GM23338 (cell line): ENCODE data around the gene OR6P1. TPM values are rescaled to one million over a fixed set of nuclear protein-coding genes. Genes with fewer than 3 reads are reported as not detected.

Experiments used
- ATAC-seq: fragments of 200-7000 bp; cut with Tn5 transposase; 3 replicates; pipeline ENCODE4 v1.9.1; 2020
- DNase-seq: peaks from one replicate; pipeline ENCODE4 v3.0.0-alpha.2; 2015; ENCODE audit warnings: low spot score
- H2AFZ ChIP-seq: fragments of 200-600 bp; sonication (generic); 2 replicates; pipeline ENCODE4 v1.8.0; 2016; ENCODE audit warnings: antibody characterized with exemption, mild to moderate bottlenecking, moderate library complexity
- H3F3A ChIP-seq: fragments of 200-600 bp; sonication (generic); replicated peaks from 2 replicates; pipeline ENCODE4 v1.8.0; 2017; ENCODE audit warnings: antibody characterized with exemption, mixed run types, low read depth
- H3K27ac ChIP-seq: fragments of 200-600 bp; sonication (generic); 2 replicates; pipeline ENCODE4 v1.6.1; 2016; ENCODE audit warnings: low read depth
- H3K27me3 ChIP-seq: fragments of 200-600 bp; sonication (generic); 2 replicates; pipeline ENCODE4 v1.8.0; 2016; ENCODE audit warnings: mild to moderate bottlenecking, mixed run types, moderate library complexity; ENCODE audit not compliant: insufficient read depth
- H3K36me3 ChIP-seq: fragments of 200-600 bp; sonication (generic); 2 replicates; pipeline ENCODE4 v1.8.0; 2016; ENCODE audit warnings: mild to moderate bottlenecking; ENCODE audit not compliant: insufficient read depth
- H3K4me1 ChIP-seq: fragments of 200-600 bp; sonication (generic); 2 replicates; pipeline ENCODE4 v1.8.0; 2016; ENCODE audit warnings: mild to moderate bottlenecking, moderate library complexity; ENCODE audit not compliant: insufficient read depth
- H3K4me2 ChIP-seq: fragments of 200-600 bp; sonication (generic); 2 replicates; pipeline ENCODE4 v1.7.1; 2017; ENCODE audit warnings: mixed run types
- H3K4me3 ChIP-seq: fragments of 200-600 bp; sonication (generic); 2 replicates; pipeline ENCODE4 v1.6.1; 2016; ENCODE audit warnings: mixed run types
- H3K79me2 ChIP-seq: fragments of 200-600 bp; sonication (generic); replicated peaks from 2 replicates; pipeline ENCODE4 v1.8.0; 2017; ENCODE audit warnings: mild to moderate bottlenecking; ENCODE audit not compliant: insufficient read depth
- H3K9me2 ChIP-seq: fragments of 200-600 bp; sonication (generic); 2 replicates; pipeline ENCODE4 v1.8.0; 2017; ENCODE audit not compliant: insufficient read depth
- H4K20me1 ChIP-seq: fragments of 200-600 bp; sonication (generic); replicated peaks from 2 replicates; pipeline ENCODE4 v1.8.0; 2017; ENCODE audit warnings: mild to moderate bottlenecking; ENCODE audit not compliant: insufficient read depth
- H3K27ac Mint-ChIP-seq: 2 replicates; pipeline ENCODE4 v1.8.0; 2020; ENCODE audit warnings: inconsistent platforms, mild to moderate bottlenecking, moderate library complexity, mixed read lengths
- H3K27me3 Mint-ChIP-seq: 3 replicates; pipeline ENCODE4 v1.8.0; 2022; ENCODE audit warnings: low read depth, mild to moderate bottlenecking, moderate library complexity, mixed read lengths, inconsistent platforms; ENCODE audit not compliant: insufficient read depth, poor library complexity
- H3K36me3 Mint-ChIP-seq: 3 replicates; pipeline ENCODE4 v1.8.0; 2021; ENCODE audit warnings: low read depth, mild to moderate bottlenecking, inconsistent platforms, moderate library complexity, mixed read lengths
- H3K4me1 Mint-ChIP-seq: 3 replicates; pipeline ENCODE4 v1.8.0; 2020; ENCODE audit warnings: mild to moderate bottlenecking, inconsistent platforms, mixed read lengths
- H3K4me3 Mint-ChIP-seq: 3 replicates; pipeline ENCODE4 v1.8.0; 2021; ENCODE audit warnings: moderate library complexity, mild to moderate bottlenecking, inconsistent platforms, mixed read lengths
- H3K9me3 Mint-ChIP-seq: 3 replicates; pipeline ENCODE4 v1.8.0; 2020; ENCODE audit warnings: moderate library complexity, mild to moderate bottlenecking, inconsistent platforms, mixed read lengths
- EZH2 ChIP-seq: fragments of 200-600 bp; sonication (generic); IDR thresholded peaks from one replicate; pipeline ENCODE4 v1.8.0; 2017; ENCODE audit warnings: antibody characterized with exemption, mild to moderate bottlenecking, low read depth; ENCODE audit not compliant: unreplicated experiment
- EZH2phosphoT487 ChIP-seq: fragments of 200-600 bp; sonication (generic); IDR thresholded peaks from one replicate; pipeline ENCODE4 v1.8.1; 2018; ENCODE audit warnings: antibody characterized with exemption; ENCODE audit not compliant: unreplicated experiment
- JUNB ChIP-seq: IDR thresholded peaks from one replicate; pipeline ENCODE4 v1.6.1; 2016; ENCODE audit warnings: antibody characterized with exemption; ENCODE audit not compliant: unreplicated experiment
- NANOG ChIP-seq: IDR thresholded peaks from 2 replicates; pipeline ENCODE4 v1.6.1; 2016; ENCODE audit warnings: antibody characterized with exemption, borderline replicate concordance
- POLR2AphosphoS5 ChIP-seq: IDR thresholded peaks from 2 replicates; pipeline ENCODE4 v1.6.1; 2016; ENCODE audit warnings: antibody characterized with exemption, low read depth
- STAT1 ChIP-seq: IDR thresholded peaks from one replicate; pipeline ENCODE4 v1.6.1; 2016; ENCODE audit warnings: antibody characterized with exemption; ENCODE audit not compliant: unreplicated experiment
- ZNF114 ChIP-seq: fragments of 250-450 bp; sonication (Bioruptor Pico); IDR thresholded peaks from 2 replicates; pipeline ENCODE4 v1.5.0; 2020; ENCODE audit warnings: mild to moderate bottlenecking, moderate library complexity
- ZNF331 ChIP-seq: fragments of 250-450 bp; sonication (Bioruptor Pico); IDR thresholded peaks from 2 replicates; pipeline ENCODE4 v1.5.0; 2020; ENCODE audit warnings: low read depth, mild to moderate bottlenecking, moderate library complexity
- polyA plus RNA-seq: library from polyadenylated mRNA; unstranded; fragments of >200 nt; fragmentation: Nextera tagmentation; extraction: Ambion mirVana; gene quantifications from 2 replicates; pipeline ENCODE4 v1.2.1, GENCODE V29; 2016
- total RNA-seq: library from RNA; depleted of rRNA; stranded (reverse); fragments of >200 nt; shearing (Covaris generic); gene quantifications from 2 replicates; pipeline ENCODE4 v1.2.3, GENCODE V29; 2014
- TF ChIP-seq, protein P1 (sequence below): fragments of 250-450 bp; sonication (Bioruptor Pico); IDR thresholded peaks from 2 replicates; pipeline ENCODE4 v1.5.0; 2020; ENCODE audit warnings: mild to moderate bottlenecking, moderate library complexity
- TF ChIP-seq, protein P2 (sequence below), 2 experiments: fragments of 200-600 bp in 1 of 2; sonication (generic) in 1 of 2; conservative IDR thresholded peaks; 2 replicates each; pipeline versions ENCODE4 v1.5.1 to v1.6.1; 2016 to 2017; ENCODE audit warnings: antibody characterized with exemption in 2 of 2, low read depth in 2 of 2, mild to moderate bottlenecking in 2 of 2, moderate library complexity in 1 of 2
- TF ChIP-seq, protein P3 (sequence below): IDR thresholded peaks from one replicate; pipeline ENCODE4 v1.6.1; 2018; ENCODE audit warnings: antibody characterized with exemption; ENCODE audit not compliant: unreplicated experiment
- TF ChIP-seq, protein P4 (sequence below): IDR thresholded peaks from 2 replicates; pipeline ENCODE4 v1.6.1; 2016; ENCODE audit warnings: antibody characterized with exemption

Gene OR6P1
- total and polyA plus RNA-seq, 2 experiments from 2014 or later = not detected

DNA sequence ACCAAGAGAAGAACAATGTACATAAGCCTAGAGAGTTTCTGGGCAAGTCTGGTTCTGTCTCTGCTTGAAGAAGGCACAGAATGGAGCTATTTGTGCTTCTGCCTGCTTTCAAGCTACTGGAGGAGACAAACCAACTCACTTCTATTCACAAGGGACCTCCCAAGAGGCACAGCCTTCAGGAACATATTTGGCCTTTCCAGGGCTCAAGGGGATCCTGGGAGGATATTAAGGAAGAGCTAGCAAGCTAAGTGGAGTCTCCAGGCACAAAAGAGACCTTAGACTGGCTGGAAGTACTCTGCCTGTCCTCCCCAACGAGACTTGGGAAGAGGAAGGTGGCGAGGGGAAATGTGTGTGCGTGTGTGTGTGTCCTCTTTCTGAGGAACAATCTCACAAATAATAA, 16.0 kb downstream of the OR6P1 start, which contains the start of gene OR6Y1 (continued):
- TF ChIP-seq, protein P1, sequence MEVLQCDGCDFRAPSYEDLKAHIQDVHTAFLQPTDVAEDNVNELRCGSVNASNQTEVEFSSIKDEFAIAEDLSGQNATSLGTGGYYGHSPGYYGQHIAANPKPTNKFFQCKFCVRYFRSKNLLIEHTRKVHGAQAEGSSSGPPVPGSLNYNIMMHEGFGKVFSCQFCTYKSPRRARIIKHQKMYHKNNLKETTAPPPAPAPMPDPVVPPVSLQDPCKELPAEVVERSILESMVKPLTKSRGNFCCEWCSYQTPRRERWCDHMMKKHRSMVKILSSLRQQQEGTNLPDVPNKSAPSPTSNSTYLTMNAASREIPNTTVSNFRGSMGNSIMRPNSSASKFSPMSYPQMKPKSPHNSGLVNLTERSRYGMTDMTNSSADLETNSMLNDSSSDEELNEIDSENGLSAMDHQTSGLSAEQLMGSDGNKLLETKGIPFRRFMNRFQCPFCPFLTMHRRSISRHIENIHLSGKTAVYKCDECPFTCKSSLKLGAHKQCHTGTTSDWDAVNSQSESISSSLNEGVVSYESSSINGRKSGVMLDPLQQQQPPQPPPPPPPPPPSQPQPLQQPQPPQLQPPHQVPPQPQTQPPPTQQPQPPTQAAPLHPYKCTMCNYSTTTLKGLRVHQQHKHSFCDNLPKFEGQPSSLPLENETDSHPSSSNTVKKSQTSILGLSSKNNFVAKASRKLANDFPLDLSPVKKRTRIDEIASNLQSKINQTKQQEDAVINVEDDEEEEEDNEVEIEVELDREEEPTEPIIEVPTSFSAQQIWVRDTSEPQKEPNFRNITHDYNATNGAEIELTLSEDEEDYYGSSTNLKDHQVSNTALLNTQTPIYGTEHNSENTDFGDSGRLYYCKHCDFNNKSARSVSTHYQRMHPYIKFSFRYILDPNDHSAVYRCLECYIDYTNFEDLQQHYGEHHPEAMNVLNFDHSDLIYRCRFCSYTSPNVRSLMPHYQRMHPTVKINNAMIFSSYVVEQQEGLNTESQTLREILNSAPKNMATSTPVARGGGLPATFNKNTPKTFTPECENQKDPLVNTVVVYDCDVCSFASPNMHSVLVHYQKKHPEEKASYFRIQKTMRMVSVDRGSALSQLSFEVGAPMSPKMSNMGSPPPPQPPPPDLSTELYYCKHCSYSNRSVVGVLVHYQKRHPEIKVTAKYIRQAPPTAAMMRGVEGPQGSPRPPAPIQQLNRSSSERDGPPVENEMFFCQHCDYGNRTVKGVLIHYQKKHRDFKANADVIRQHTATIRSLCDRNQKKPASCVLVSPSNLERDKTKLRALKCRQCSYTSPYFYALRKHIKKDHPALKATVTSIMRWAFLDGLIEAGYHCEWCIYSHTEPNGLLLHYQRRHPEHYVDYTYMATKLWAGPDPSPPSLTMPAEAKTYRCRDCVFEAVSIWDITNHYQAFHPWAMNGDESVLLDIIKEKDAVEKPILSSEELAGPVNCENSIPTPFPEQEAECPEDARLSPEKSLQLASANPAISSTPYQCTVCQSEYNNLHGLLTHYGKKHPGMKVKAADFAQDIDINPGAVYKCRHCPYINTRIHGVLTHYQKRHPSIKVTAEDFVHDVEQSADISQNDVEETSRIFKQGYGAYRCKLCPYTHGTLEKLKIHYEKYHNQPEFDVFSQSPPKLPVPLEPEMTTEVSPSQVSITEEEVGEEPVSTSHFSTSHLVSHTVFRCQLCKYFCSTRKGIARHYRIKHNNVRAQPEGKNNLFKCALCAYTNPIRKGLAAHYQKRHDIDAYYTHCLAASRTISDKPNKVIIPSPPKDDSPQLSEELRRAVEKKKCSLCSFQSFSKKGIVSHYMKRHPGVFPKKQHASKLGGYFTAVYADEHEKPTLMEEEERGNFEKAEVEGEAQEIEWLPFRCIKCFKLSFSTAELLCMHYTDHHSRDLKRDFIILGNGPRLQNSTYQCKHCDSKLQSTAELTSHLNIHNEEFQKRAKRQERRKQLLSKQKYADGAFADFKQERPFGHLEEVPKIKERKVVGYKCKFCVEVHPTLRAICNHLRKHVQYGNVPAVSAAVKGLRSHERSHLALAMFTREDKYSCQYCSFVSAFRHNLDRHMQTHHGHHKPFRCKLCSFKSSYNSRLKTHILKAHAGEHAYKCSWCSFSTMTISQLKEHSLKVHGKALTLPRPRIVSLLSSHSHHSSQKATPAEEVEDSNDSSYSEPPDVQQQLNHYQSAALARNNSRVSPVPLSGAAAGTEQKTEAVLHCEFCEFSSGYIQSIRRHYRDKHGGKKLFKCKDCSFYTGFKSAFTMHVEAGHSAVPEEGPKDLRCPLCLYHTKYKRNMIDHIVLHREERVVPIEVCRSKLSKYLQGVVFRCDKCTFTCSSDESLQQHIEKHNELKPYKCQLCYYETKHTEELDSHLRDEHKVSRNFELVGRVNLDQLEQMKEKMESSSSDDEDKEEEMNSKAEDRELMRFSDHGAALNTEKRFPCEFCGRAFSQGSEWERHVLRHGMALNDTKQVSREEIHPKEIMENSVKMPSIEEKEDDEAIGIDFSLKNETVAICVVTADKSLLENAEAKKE = no peak
- TF ChIP-seq JUNB (no peak), EZH2phosphoT487 (no peak), EZH2 (no peak), ZNF331 (CRISPR knock-in tag) (no peak), NANOG (no peak), POLR2AphosphoS5 (no peak), STAT1 (no peak)
- TF ChIP-seq, protein P2, sequence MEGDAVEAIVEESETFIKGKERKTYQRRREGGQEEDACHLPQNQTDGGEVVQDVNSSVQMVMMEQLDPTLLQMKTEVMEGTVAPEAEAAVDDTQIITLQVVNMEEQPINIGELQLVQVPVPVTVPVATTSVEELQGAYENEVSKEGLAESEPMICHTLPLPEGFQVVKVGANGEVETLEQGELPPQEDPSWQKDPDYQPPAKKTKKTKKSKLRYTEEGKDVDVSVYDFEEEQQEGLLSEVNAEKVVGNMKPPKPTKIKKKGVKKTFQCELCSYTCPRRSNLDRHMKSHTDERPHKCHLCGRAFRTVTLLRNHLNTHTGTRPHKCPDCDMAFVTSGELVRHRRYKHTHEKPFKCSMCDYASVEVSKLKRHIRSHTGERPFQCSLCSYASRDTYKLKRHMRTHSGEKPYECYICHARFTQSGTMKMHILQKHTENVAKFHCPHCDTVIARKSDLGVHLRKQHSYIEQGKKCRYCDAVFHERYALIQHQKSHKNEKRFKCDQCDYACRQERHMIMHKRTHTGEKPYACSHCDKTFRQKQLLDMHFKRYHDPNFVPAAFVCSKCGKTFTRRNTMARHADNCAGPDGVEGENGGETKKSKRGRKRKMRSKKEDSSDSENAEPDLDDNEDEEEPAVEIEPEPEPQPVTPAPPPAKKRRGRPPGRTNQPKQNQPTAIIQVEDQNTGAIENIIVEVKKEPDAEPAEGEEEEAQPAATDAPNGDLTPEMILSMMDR (conservative IDR thresholded peaks at IDR 0.05; ENCODE audit: low read depth in 2 of 2) = no peak

DNA sequence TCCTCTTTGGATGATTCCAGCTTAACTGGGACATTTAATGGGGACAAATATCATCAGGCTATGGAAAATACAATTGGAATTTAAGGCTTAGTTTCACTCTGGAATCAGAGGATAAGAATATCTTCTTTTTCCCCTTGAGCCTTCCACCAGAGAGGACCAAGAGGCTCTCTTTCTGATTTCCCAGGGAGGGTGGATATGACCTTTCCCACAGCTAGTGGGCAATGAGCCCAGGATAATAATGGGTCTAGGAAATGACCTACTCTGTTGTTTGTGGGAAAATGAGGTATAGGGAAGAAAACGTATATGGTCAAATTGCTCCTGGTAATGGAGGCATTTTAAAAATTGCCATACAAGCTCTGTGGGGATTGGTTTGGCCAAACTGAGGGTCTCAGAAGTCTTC, 18.1 kb downstream of the OR6P1 start:
- DNase-seq (no peak), ATAC-seq (no peak)
- Histone ChIP-seq H3K4me3 (no peak overlapping the region), H3K27me3 (no peaks in the 10 kb centered on the region), H3K36me3 (no peaks in the 10 kb centered on the region), H3K4me1 (no peaks in the 10 kb centered on the region), H3K27ac (no peak overlapping the region), H3F3A (no peaks in the 10 kb centered on the region), H3K4me2 (no peak overlapping the region), H3K79me2 (no peaks in the 10 kb centered on the region), H3K9me2 (peaks cover 8% of the 10 kb centered on the region), H4K20me1 (no peaks in the 10 kb centered on the region), H2AFZ (peak overlapping the region; percentile 11; the same call in 1 of the 2 replicates)
- H3K9me3 Mint-ChIP-seq = no peaks in the 10 kb centered on the region
- no peaks in the 10 kb centered on the region for H3K36me3 Mint-ChIP-seq
- H3K27me3 Mint-ChIP-seq = no peaks in the 10 kb centered on the region
- no peaks in the 10 kb centered on the region for H3K4me1 Mint-ChIP-seq
- no peak overlapping the region for H3K27ac Mint-ChIP-seq
- no peak overlapping the region for H3K4me3 Mint-ChIP-seq
- TF ChIP-seq POLR2AphosphoS5 = no peak
- TF ChIP-seq JUNB = no peak
- TF ChIP-seq STAT1 = no peak
- no peak for TF ChIP-seq ZNF114 (CRISPR knock-in tag)
- TF ChIP-seq, protein P3, sequence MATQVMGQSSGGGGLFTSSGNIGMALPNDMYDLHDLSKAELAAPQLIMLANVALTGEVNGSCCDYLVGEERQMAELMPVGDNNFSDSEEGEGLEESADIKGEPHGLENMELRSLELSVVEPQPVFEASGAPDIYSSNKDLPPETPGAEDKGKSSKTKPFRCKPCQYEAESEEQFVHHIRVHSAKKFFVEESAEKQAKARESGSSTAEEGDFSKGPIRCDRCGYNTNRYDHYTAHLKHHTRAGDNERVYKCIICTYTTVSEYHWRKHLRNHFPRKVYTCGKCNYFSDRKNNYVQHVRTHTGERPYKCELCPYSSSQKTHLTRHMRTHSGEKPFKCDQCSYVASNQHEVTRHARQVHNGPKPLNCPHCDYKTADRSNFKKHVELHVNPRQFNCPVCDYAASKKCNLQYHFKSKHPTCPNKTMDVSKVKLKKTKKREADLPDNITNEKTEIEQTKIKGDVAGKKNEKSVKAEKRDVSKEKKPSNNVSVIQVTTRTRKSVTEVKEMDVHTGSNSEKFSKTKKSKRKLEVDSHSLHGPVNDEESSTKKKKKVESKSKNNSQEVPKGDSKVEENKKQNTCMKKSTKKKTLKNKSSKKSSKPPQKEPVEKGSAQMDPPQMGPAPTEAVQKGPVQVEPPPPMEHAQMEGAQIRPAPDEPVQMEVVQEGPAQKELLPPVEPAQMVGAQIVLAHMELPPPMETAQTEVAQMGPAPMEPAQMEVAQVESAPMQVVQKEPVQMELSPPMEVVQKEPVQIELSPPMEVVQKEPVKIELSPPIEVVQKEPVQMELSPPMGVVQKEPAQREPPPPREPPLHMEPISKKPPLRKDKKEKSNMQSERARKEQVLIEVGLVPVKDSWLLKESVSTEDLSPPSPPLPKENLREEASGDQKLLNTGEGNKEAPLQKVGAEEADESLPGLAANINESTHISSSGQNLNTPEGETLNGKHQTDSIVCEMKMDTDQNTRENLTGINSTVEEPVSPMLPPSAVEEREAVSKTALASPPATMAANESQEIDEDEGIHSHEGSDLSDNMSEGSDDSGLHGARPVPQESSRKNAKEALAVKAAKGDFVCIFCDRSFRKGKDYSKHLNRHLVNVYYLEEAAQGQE = no peak
- TF ChIP-seq EZH2phosphoT487 = no peak
- TF ChIP-seq, protein P4, sequence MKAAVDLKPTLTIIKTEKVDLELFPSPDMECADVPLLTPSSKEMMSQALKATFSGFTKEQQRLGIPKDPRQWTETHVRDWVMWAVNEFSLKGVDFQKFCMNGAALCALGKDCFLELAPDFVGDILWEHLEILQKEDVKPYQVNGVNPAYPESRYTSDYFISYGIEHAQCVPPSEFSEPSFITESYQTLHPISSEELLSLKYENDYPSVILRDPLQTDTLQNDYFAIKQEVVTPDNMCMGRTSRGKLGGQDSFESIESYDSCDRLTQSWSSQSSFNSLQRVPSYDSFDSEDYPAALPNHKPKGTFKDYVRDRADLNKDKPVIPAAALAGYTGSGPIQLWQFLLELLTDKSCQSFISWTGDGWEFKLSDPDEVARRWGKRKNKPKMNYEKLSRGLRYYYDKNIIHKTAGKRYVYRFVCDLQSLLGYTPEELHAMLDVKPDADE = no peak
